HCT116 (cell line): ENCODE measurements around the gene RNF183. TPM values are rescaled to one million over a fixed set of nuclear protein-coding genes. Genes with fewer than 3 reads are reported as not detected.

Experiments used
- ATAC-seq: fragments of 200-7000 bp; cut with Tn5 transposase; 2 replicates; pipeline ENCODE4 v1.9.1; 2020; ENCODE audit warnings: mild to moderate bottlenecking, moderate library complexity
- BruUV-seq: library from RNA; stranded (reverse); fragments of 400-500 nt; replicated peaks from 2 replicates; lab custom pipeline; 2021; lab: Mats Ljungman, UMichigan
- CTCF ChIA-PET: fragments of 300-600 bp; sonication (Branson Sonifier 250); formaldehyde crosslinking; loops from one replicate; lab custom pipeline; 2021; ENCODE audit warnings: antibody characterized with exemption; lab: Charles Lee
- POLR2A ChIA-PET: fragments of 300-600, 350-600 bp; sonication (Branson Sonifier 250); formaldehyde crosslinking; loops from one replicate; lab custom pipeline; 2021; ENCODE audit warnings: antibody characterized with exemption; lab: Charles Lee
- RAD21 ChIA-PET, 2 experiments: fragments of 300-600 bp; sonication (Branson Sonifier 250); formaldehyde crosslinking; loops; one replicate each; lab custom pipeline; 2023; ENCODE audit warnings: low total read pairs in 2 of 2; ENCODE audit not compliant: uncharacterized antibody in 2 of 2, unreplicated experiment in 2 of 2, low non-redundant PET in 1 of 2; lab: Charles Lee
- DNase-seq: peaks from one replicate; pipeline ENCODE4 v3.0.0-alpha.2; 2010; ENCODE audit warnings: low read depth, low spot score
- H2AFZ ChIP-seq: fragments of 200-600 bp; shearing (Covaris generic), sonication (generic); 2 replicates; pipeline ENCODE4 v1.6.1; 2017; ENCODE audit warnings: low read depth, mixed run types, mixed read lengths, antibody characterized with exemption, low read length; ENCODE audit not compliant: poor library complexity, severe bottlenecking
- H3K27ac ChIP-seq: 2 replicates; pipeline ENCODE4 v1.5.1; 2012; ENCODE audit warnings: low read depth, low read length
- H3K27me3 ChIP-seq: fragments of 200-600 bp; sonication (generic); 2 replicates; pipeline ENCODE4 v1.6.1; 2016; ENCODE audit warnings: mixed run types, low read length, mixed read lengths; ENCODE audit not compliant: insufficient read depth
- H3K36me3 ChIP-seq, 2 experiments: fragments of 200-500 bp in 1 of 2; fragments of 200-600 bp in 1 of 2; sonication (Bioruptor generic) in 1 of 2; sonication (generic) in 1 of 2; 2 replicates each; pipeline versions ENCODE4 v1.5.1 to v1.6.1; 2014 to 2016; ENCODE audit warnings: low read length in 2 of 2, inconsistent platforms in 1 of 2, mixed read lengths in 1 of 2, mixed run types in 1 of 2; ENCODE audit not compliant: insufficient read depth in 2 of 2, control insufficient read depth in 1 of 2
- H3K4me1 ChIP-seq, 2 experiments: fragments of 200-600 bp in 1 of 2; sonication (generic) in 1 of 2; 2 replicates each; pipeline versions ENCODE4 v1.5.1 to v1.6.1; 2012 to 2017; ENCODE audit warnings: low read length in 2 of 2, inconsistent platforms in 1 of 2, mild to moderate bottlenecking in 1 of 2, mixed read lengths in 1 of 2, mixed run types in 1 of 2, moderate library complexity in 1 of 2; ENCODE audit not compliant: insufficient read depth in 2 of 2, control insufficient read depth in 1 of 2
- H3K4me2 ChIP-seq: fragments of 200-600 bp; sonication (generic); 2 replicates; pipeline ENCODE4 v1.6.1; 2017; ENCODE audit warnings: mixed run types, low read length, mixed read lengths
- H3K4me3 ChIP-seq, 2 experiments: fragments of 200-600 bp in 1 of 2; sonication (generic) in 1 of 2; replicated peaks in 1 of 2; 2 replicates each; pipeline ENCODE4 v1.5.1; 2011 to 2016; ENCODE audit warnings: low read length in 2 of 2, control low read depth in 1 of 2, low read depth in 1 of 2, mild to moderate bottlenecking in 1 of 2, mixed read lengths in 1 of 2, mixed run types in 1 of 2
- H3K79me2 ChIP-seq: fragments of 200-600 bp; sonication (generic); 2 replicates; pipeline ENCODE4 v1.6.1; 2017; ENCODE audit warnings: mild to moderate bottlenecking, mixed run types, low read length, moderate library complexity, mixed read lengths; ENCODE audit not compliant: insufficient read depth
- H3K9ac ChIP-seq: fragments of 200-600 bp; sonication (generic); 2 replicates; pipeline ENCODE4 v1.6.1; 2016; ENCODE audit warnings: low read length, mixed read lengths
- H3K9me2 ChIP-seq: fragments of 200-600 bp; sonication (generic), shearing (Covaris generic); 2 replicates; pipeline ENCODE4 v1.6.1; 2017; ENCODE audit warnings: mixed run types, mild to moderate bottlenecking, moderate library complexity; ENCODE audit not compliant: insufficient read depth
- H3K9me3 ChIP-seq, 2 experiments: fragments of 200-500 bp in 1 of 2; fragments of 200-600 bp in 1 of 2; sonication (Bioruptor generic) in 1 of 2; sonication (generic) in 1 of 2; 2 replicates each; pipeline ENCODE4 v1.6.1; 2014 to 2017; ENCODE audit warnings: low read length in 2 of 2, mixed read lengths in 2 of 2, inconsistent platforms in 1 of 2, low read depth in 1 of 2, mild to moderate bottlenecking in 1 of 2, mixed run types in 1 of 2, moderate library complexity in 1 of 2; ENCODE audit not compliant: control insufficient read depth in 1 of 2, insufficient read depth in 1 of 2
- H4K20me1 ChIP-seq: fragments of 200-600 bp; sonication (generic), shearing (Covaris generic); 2 replicates; pipeline ENCODE4 v1.6.1; 2017; ENCODE audit warnings: mixed run types, mild to moderate bottlenecking, moderate library complexity; ENCODE audit not compliant: insufficient read depth
- CBX3 ChIP-seq: IDR thresholded peaks from 2 replicates; pipeline ENCODE4 v1.6.1; 2012; ENCODE audit warnings: low read depth
- ELF1 ChIP-seq: IDR thresholded peaks from 2 replicates; pipeline ENCODE4 v1.6.1; 2012; ENCODE audit warnings: low read depth, borderline replicate concordance
- EZH2phosphoT487 ChIP-seq: fragments of 200-600 bp; IDR thresholded peaks from 2 replicates; pipeline ENCODE4 v1.6.1; 2018; ENCODE audit warnings: antibody characterized with exemption, borderline replicate concordance
- FOSL1 ChIP-seq: IDR thresholded peaks from 2 replicates; pipeline ENCODE4 v1.6.1; 2012; ENCODE audit warnings: low read depth
- JUND ChIP-seq: IDR thresholded peaks from 2 replicates; pipeline ENCODE4 v1.6.1; 2012
- MAX ChIP-seq: IDR thresholded peaks from 2 replicates; pipeline ENCODE4 v1.6.1; 2012
- RAD21 ChIP-seq: IDR thresholded peaks from 2 replicates; pipeline ENCODE4 v1.6.1; 2012; ENCODE audit warnings: low read depth, mild to moderate bottlenecking
- REST ChIP-seq: IDR thresholded peaks from 2 replicates; pipeline ENCODE4 v1.6.1; 2012; ENCODE audit warnings: low read depth
- SIN3A ChIP-seq: IDR thresholded peaks from 2 replicates; pipeline ENCODE4 v1.6.1; 2012; ENCODE audit warnings: low read depth
- SRF ChIP-seq: IDR thresholded peaks from 2 replicates; pipeline ENCODE4 v1.6.1; 2012; ENCODE audit warnings: low read depth
- ZBTB33 ChIP-seq: IDR thresholded peaks from 2 replicates; pipeline ENCODE4 v1.6.1; 2011; ENCODE audit warnings: mild to moderate bottlenecking, low read length, moderate library complexity; ENCODE audit not compliant: insufficient replicate concordance; ENCODE audit errors: extremely low read depth
- ZFX ChIP-seq: fragments of 450-650 bp; IDR thresholded peaks from 2 replicates; pipeline ENCODE4 v1.6.1; 2017
- intact Hi-C: fragments of 100-400 bp; cut with micrococcal nuclease; formaldehyde crosslinking; loops from 2 replicates; pipeline ENCODE4 v1.10.0; 2022
- total RNA-seq: library from RNA; stranded (reverse); gene quantifications from one replicate; pipeline ENCODE4 v1.2.1, GENCODE V29; 2021; ENCODE audit not compliant: unreplicated experiment
- TF ChIP-seq, protein P1 (sequence below), 3 experiments: fragments of 200-600 bp in 1 of 3; sonication (generic) in 1 of 3; IDR thresholded peaks in 2 of 3; conservative IDR thresholded peaks in 1 of 3; 2 replicates each; pipeline ENCODE4 v1.5.1; 2012 to 2017; ENCODE audit warnings: low read depth in 2 of 3, low read length in 2 of 3, antibody characterized with exemption in 1 of 3, borderline replicate concordance in 1 of 3, control low read depth in 1 of 3, mild to moderate bottlenecking in 1 of 3, mixed read lengths in 1 of 3, mixed run types in 1 of 3, moderate library complexity in 1 of 3; ENCODE audit not compliant: insufficient read depth in 1 of 3

The RNF183 gene
- total RNA-seq, 1 experiment from 2014 or later, result 0.12 TPM

- TF ChIP-seq EZH2phosphoT487, result no peak
- peak; percentile 43; the same call in 1 of the 2 replicates for TF ChIP-seq MAX
- TF ChIP-seq JUND, result peak; percentile 81
- peak; percentile 73 for TF ChIP-seq FOSL1
These were observed 38.7 kb upstream of the RNF183 start (continued) for GRCh38 chr9:113341712-113342410.

- ATAC-seq (peak; percentile 96), DNase-seq (peak; percentile 71)
- Histone ChIP-seq H3K9ac (peak within 1 kb of the TSS; percentile 73), H3K9me3 (no peaks in the 10 kb centered on the region), H4K20me1 (no peaks in the 10 kb centered on the region), H3K4me3 (peak within 1 kb of the TSS; percentile 85), H3K27me3 (no peaks in the 10 kb centered on the region), H3K4me2 (peak within 1 kb of the TSS; percentile 88), H3K27ac (peak within 1 kb of the TSS; percentile 63), H3K36me3 (no peaks in the 10 kb centered on the region), H2AFZ (peak within 1 kb of the TSS; percentile 96), H3K9me2 (no peaks in the 10 kb centered on the region), H3K79me2 (no peaks in the 10 kb centered on the region), H3K4me1 (peaks cover 14 to 28% of the 10 kb centered on the region in 2 experiments)
- POLR2A ChIA-PET, result interaction anchor here (0.6 to 1.7 kb wide), 5 partner anchors 10 to 70 kb away, joined by 3 to 13 read pairs (median 5); partner anchors contain the start of genes BSPRY, C9orf43, HDHD3 and POLE3
- RAD21 ChIA-PET, result no interaction called here
- CTCF ChIA-PET, result interaction anchor here (1.0 to 1.2 kb wide), 2 partner anchors 30 to 67 kb away, joined by 3 to 4 read pairs; no protein-coding TSS in a partner anchor
- intact Hi-C loops, result loop anchor here (1.0 kb wide), 1 partner anchor 65 kb away; the partner anchor contains the start of genes CDC26 and PRPF4
- BruUV-seq, result no TSS peak
- no peak for TF ChIP-seq FOSL1
- TF ChIP-seq ZBTB33, result peak; percentile 84
- TF ChIP-seq RAD21, result no peak
- TF ChIP-seq ZFX, result peak; percentile 55
- TF ChIP-seq EZH2phosphoT487, result no peak
- no peak for TF ChIP-seq JUND
- peak; percentile 99 for TF ChIP-seq CBX3
- peak; percentile 89 for TF ChIP-seq MAX
- TF ChIP-seq, protein P1, sequence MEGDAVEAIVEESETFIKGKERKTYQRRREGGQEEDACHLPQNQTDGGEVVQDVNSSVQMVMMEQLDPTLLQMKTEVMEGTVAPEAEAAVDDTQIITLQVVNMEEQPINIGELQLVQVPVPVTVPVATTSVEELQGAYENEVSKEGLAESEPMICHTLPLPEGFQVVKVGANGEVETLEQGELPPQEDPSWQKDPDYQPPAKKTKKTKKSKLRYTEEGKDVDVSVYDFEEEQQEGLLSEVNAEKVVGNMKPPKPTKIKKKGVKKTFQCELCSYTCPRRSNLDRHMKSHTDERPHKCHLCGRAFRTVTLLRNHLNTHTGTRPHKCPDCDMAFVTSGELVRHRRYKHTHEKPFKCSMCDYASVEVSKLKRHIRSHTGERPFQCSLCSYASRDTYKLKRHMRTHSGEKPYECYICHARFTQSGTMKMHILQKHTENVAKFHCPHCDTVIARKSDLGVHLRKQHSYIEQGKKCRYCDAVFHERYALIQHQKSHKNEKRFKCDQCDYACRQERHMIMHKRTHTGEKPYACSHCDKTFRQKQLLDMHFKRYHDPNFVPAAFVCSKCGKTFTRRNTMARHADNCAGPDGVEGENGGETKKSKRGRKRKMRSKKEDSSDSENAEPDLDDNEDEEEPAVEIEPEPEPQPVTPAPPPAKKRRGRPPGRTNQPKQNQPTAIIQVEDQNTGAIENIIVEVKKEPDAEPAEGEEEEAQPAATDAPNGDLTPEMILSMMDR (IDR thresholded peaks at IDR 0.05 in 2 of 3, conservative IDR thresholded peaks at IDR 0.05 in 1 of 3; ENCODE audit: borderline replicate concordance in 1 of 3, insufficient read depth in 1 of 3, low read depth in 2 of 3, low read length in 2 of 3), result no peak
- peak; percentile 80; the same call in 1 of the 2 replicates for TF ChIP-seq SIN3A
- no peak for TF ChIP-seq REST
- peak; percentile 73; the same call in 1 of the 2 replicates for TF ChIP-seq SRF
- no peak; the same call in 1 of the 2 replicates for TF ChIP-seq ELF1
These were observed 37.0 kb upstream of the RNF183 start, which contains the start of gene WDR31 for GRCh38 chr9:113340011-113340699. Gene WDR31, minus strand, starts transcription at chr9:113340275. Its CDS starts 8,253 bp downstream, at chr9:113332022.
